ENCODE measurements around the gene ARHGAP20. TPM values are rescaled to one million over a fixed set of nuclear protein-coding genes. Genes with fewer than 3 reads are reported as not detected.

Gene ARHGAP20
- total and polyA plus RNA-seq, 2 experiments from 2014 or later = 0.84 to 0.97 TPM

DNA sequence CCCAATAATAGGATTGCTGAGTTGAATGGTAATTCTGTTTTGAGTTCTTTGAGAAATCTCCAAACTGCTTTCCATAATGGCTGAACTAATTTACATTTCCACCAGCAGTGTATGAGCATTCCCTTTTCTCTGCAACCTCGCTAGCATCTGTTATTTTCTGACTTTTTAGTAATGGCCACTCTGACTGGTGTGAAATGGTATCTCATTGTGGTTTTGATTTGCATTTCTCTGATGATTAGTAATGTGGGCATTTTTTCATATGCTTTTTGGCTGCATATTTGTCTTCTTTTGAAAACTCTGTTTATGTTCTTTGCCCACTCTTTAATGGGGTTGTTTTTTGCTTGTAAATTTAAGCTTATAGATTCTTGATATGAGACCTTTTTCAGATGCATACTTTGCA lies 185.1 kb downstream of the ARHGAP20 start:
- 50 to 68% methylated on average over 1 of the region's 1 CpG for WGBS, 2 experiments (ENCODE audit: low coverage in 1 of 2, low lambda C conversion rate in 2 of 2, missing lambda C conversion rate in 2 of 2)
- H3F3A ChIP-seq (ENCODE audit: insufficient read depth) = peaks cover 38% of the 10 kb centered on the region
- H3K9ac ChIP-seq = no peak overlapping the region
- H3K4me3 ChIP-seq = no peak overlapping the region
- no peak overlapping the region for H2AFZ ChIP-seq
- no peak overlapping the region for H3K4me2 ChIP-seq (ENCODE audit: unreplicated experiment)
- H3K79me2 ChIP-seq (ENCODE audit: insufficient read depth) = no peaks in the 10 kb centered on the region
- peaks cover 45% of the 10 kb centered on the region for H3K4me1 ChIP-seq (ENCODE audit: insufficient read depth)
- in situ Hi-C loops (cut with MboI) = no loop called here
- no peaks in the 10 kb centered on the region; the same call in 1 of the 2 replicates for H3K27me3 ChIP-seq (replicated peaks; ENCODE audit: insufficient read depth)
- H3K27ac ChIP-seq = no peak overlapping the region
- no peaks in the 10 kb centered on the region for H3K9me2 ChIP-seq (ENCODE audit: insufficient read depth)
- DNase-seq = peak; percentile 63
- H4K20me1 ChIP-seq (ENCODE audit: insufficient read depth) = no peaks in the 10 kb centered on the region
- TF ChIP-seq EZH2 (IDR thresholded peaks at IDR 0.05; ENCODE audit: insufficient read depth, poor library complexity, severe bottlenecking) (no peak), EZH2phosphoT487 (IDR thresholded peaks at IDR 0.05; ENCODE audit: insufficient read depth, low read depth) (no peak)
- H3K9me3 ChIP-seq (ENCODE audit: low read depth) = no peaks in the 10 kb centered on the region
- H3K36me3 ChIP-seq (ENCODE audit: low read depth) = no peaks in the 10 kb centered on the region

All from GM23248 (cell line).